ENCODE results near the gene CDCA7L.

CDCA7L gene

DNA sequence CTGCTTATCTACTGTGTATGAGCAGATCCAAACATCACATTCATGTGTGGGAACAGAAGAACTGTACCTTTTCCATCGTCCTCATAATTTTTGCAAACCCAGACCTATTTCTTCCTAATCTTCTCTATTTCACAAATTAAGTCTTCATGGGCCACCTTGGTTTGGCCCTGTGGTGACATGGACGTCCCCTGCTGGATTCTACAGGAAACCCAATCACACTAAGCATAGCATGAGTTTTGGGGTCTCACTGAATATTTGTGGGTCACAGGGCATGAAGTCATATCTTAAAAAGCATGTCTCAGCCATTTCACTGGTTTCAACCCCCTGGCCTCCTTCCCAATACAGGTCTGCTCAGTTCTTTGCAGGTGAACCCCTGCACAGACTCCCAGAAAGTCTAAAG, 35.8 kb upstream of the CDCA7L start:
- ChIA-PET POLR2A (no interaction called here), CTCF (no interaction called here)
- TF ChIP-seq YY2 (tag by site-specific recombination; IDR thresholded peaks at IDR 0.05) = no peak
- no peak for TF ChIP-seq ZNF341 (tag by site-specific recombination; IDR thresholded peaks at IDR 0.05; ENCODE audit: low read depth)
- TF ChIP-seq, protein P1, sequence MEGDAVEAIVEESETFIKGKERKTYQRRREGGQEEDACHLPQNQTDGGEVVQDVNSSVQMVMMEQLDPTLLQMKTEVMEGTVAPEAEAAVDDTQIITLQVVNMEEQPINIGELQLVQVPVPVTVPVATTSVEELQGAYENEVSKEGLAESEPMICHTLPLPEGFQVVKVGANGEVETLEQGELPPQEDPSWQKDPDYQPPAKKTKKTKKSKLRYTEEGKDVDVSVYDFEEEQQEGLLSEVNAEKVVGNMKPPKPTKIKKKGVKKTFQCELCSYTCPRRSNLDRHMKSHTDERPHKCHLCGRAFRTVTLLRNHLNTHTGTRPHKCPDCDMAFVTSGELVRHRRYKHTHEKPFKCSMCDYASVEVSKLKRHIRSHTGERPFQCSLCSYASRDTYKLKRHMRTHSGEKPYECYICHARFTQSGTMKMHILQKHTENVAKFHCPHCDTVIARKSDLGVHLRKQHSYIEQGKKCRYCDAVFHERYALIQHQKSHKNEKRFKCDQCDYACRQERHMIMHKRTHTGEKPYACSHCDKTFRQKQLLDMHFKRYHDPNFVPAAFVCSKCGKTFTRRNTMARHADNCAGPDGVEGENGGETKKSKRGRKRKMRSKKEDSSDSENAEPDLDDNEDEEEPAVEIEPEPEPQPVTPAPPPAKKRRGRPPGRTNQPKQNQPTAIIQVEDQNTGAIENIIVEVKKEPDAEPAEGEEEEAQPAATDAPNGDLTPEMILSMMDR (tag by site-specific recombination; IDR thresholded peaks at IDR 0.05) = no peak
- no peak for TF ChIP-seq KLF8 (tag by site-specific recombination; IDR thresholded peaks at IDR 0.05)
- TF ChIP-seq ZEB2 (tag by site-specific recombination; IDR thresholded peaks at IDR 0.05) = no peak
- TF ChIP-seq ZNF473 (tag by site-specific recombination; IDR thresholded peaks at IDR 0.05) = no peak
- TF ChIP-seq ZNF174 (tag by site-specific recombination; IDR thresholded peaks at IDR 0.05) = no peak
- TF ChIP-seq, protein P2, sequence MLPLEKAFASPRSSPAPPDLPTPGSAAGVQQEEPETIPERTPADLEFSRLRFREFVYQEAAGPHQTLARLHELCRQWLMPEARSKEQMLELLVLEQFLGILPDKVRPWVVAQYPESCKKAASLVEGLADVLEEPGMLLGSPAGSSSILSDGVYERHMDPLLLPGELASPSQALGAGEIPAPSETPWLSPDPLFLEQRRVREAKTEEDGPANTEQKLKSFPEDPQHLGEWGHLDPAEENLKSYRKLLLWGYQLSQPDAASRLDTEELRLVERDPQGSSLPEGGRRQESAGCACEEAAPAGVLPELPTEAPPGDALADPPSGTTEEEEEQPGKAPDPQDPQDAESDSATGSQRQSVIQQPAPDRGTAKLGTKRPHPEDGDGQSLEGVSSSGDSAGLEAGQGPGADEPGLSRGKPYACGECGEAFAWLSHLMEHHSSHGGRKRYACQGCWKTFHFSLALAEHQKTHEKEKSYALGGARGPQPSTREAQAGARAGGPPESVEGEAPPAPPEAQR (tag by site-specific recombination; IDR thresholded peaks at IDR 0.05) = no peak
- TF ChIP-seq ZIC2 (tag by site-specific recombination; IDR thresholded peaks at IDR 0.05) = no peak
- TF ChIP-seq ZNF600 (tag by site-specific recombination; IDR thresholded peaks at IDR 0.05) = no peak
- no peak for TF ChIP-seq ZFP3 (tag by site-specific recombination; IDR thresholded peaks at IDR 0.05; ENCODE audit: low read depth)
- no peak for TF ChIP-seq ZNF248 (tag by site-specific recombination; IDR thresholded peaks at IDR 0.05)
- no peak for TF ChIP-seq ZNF776 (tag by site-specific recombination; IDR thresholded peaks at IDR 0.05; ENCODE audit: borderline replicate concordance)
- Histone ChIP-seq H3K27ac (ENCODE audit: extremely low read depth, low read depth, low read length) (no peak overlapping the region), H3K9me3 (ENCODE audit: control insufficient read depth, insufficient read depth, low read depth, low read length) (no peaks in the 10 kb centered on the region), H3K4me1 (ENCODE audit: control insufficient read depth, insufficient read depth, low read length) (no peaks in the 10 kb centered on the region), H3K36me3 (ENCODE audit: control insufficient read depth in 2 of 2, insufficient read depth in 1 of 2, low read length in 2 of 2) (no peaks in the 10 kb centered on the region), H3K4me3 (ENCODE audit: low read depth, low read length) (no peak overlapping the region)

DNA sequence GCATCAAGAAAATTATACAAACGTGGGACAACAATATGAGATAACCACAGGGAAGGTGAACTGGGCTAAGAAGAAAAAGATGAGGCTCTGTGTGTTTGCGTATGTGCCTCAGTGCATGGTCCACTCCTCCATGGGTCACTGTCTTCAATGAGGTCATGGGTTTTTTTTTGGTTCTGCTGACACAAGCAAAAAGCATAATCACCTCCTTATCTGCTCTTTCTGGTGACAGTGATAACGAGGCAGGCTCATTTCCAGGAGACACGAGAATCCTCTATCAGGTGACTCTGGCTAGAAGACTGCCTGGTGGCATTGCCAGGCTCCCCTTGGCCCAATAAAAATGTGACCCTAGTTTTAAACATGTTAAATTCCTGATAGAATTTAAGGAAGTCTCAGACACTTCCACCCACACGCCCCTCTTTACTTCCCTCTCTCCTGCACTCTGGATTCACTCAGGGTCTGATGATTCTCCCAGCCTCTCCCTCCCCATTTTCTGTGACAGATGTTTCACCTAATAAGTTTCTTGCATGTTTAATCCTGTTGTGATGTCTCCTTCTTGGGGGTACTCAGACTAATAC, 35.3 kb upstream of the CDCA7L start:
- H3K9me3 ChIP-seq (ENCODE audit: control insufficient read depth, insufficient read depth, low read depth, low read length) = no peaks in the 10 kb centered on the region
- ChIA-PET POLR2A (no interaction called here), CTCF (no interaction called here)
- H3K36me3 ChIP-seq (ENCODE audit: control insufficient read depth in 2 of 2, insufficient read depth in 1 of 2, low read length in 2 of 2) = no peaks in the 10 kb centered on the region
- H3K4me1 ChIP-seq (ENCODE audit: control insufficient read depth, insufficient read depth, low read length) = no peaks in the 10 kb centered on the region
- H3K4me3 ChIP-seq (ENCODE audit: low read depth, low read length) = no peak overlapping the region
- no peak for TF ChIP-seq ZNF76 (tag by site-specific recombination; IDR thresholded peaks at IDR 0.05; ENCODE audit: borderline replicate concordance, low read depth)
- no peak for TF ChIP-seq KLF9 (tag by site-specific recombination; IDR thresholded peaks at IDR 0.05; ENCODE audit: low read depth)
- TF ChIP-seq ZBTB48 (tag by site-specific recombination; IDR thresholded peaks at IDR 0.05) = no peak
- TF ChIP-seq, protein P3, sequence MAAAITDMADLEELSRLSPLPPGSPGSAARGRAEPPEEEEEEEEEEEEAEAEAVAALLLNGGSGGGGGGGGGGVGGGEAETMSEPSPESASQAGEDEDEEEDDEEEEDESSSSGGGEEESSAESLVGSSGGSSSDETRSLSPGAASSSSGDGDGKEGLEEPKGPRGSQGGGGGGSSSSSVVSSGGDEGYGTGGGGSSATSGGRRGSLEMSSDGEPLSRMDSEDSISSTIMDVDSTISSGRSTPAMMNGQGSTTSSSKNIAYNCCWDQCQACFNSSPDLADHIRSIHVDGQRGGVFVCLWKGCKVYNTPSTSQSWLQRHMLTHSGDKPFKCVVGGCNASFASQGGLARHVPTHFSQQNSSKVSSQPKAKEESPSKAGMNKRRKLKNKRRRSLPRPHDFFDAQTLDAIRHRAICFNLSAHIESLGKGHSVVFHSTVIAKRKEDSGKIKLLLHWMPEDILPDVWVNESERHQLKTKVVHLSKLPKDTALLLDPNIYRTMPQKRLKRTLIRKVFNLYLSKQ (tag by site-specific recombination; IDR thresholded peaks at IDR 0.05; ENCODE audit: borderline replicate concordance) = no peak
- TF ChIP-seq, protein P4, sequence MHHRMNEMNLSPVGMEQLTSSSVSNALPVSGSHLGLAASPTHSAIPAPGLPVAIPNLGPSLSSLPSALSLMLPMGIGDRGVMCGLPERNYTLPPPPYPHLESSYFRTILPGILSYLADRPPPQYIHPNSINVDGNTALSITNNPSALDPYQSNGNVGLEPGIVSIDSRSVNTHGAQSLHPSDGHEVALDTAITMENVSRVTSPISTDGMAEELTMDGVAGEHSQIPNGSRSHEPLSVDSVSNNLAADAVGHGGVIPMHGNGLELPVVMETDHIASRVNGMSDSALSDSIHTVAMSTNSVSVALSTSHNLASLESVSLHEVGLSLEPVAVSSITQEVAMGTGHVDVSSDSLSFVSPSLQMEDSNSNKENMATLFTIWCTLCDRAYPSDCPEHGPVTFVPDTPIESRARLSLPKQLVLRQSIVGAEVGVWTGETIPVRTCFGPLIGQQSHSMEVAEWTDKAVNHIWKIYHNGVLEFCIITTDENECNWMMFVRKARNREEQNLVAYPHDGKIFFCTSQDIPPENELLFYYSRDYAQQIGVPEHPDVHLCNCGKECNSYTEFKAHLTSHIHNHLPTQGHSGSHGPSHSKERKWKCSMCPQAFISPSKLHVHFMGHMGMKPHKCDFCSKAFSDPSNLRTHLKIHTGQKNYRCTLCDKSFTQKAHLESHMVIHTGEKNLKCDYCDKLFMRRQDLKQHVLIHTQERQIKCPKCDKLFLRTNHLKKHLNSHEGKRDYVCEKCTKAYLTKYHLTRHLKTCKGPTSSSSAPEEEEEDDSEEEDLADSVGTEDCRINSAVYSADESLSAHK (tag by site-specific recombination; IDR thresholded peaks at IDR 0.05) = no peak
- TF ChIP-seq, protein P5, sequence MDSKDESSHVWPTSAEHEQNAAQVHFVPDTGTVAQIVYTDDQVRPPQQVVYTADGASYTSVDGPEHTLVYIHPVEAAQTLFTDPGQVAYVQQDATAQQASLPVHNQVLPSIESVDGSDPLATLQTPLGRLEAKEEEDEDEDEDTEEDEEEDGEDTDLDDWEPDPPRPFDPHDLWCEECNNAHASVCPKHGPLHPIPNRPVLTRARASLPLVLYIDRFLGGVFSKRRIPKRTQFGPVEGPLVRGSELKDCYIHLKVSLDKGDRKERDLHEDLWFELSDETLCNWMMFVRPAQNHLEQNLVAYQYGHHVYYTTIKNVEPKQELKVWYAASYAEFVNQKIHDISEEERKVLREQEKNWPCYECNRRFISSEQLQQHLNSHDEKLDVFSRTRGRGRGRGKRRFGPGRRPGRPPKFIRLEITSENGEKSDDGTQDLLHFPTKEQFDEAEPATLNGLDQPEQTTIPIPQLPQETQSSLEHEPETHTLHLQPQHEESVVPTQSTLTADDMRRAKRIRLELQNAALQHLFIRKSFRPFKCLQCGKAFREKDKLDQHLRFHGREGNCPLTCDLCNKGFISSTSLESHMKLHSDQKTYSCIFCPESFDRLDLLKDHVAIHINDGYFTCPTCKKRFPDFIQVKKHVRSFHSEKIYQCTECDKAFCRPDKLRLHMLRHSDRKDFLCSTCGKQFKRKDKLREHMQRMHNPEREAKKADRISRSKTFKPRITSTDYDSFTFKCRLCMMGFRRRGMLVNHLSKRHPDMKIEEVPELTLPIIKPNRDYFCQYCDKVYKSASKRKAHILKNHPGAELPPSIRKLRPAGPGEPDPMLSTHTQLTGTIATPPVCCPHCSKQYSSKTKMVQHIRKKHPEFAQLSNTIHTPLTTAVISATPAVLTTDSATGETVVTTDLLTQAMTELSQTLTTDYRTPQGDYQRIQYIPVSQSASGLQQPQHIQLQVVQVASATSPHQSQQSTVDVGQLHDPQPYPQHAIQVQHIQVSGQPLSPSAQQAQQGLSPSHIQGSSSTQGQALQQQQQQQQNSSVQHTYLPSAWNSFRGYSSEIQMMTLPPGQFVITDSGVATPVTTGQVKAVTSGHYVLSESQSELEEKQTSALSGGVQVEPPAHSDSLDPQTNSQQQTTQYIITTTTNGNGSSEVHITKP (tag by site-specific recombination; IDR thresholded peaks at IDR 0.05) = no peak
- no peak for TF ChIP-seq ZNF571 (tag by site-specific recombination; IDR thresholded peaks at IDR 0.05)
- TF ChIP-seq ZNF214 (tag by site-specific recombination; IDR thresholded peaks at IDR 0.05; ENCODE audit: borderline replicate concordance) = no peak
- TF ChIP-seq ZNF677 (tag by site-specific recombination; IDR thresholded peaks at IDR 0.05) = no peak
- no peak overlapping the region for H3K27ac ChIP-seq (ENCODE audit: extremely low read depth, low read depth, low read length)
